ENCODE results near the gene NDUFS3.

GRCh38 chr11:47577460-47578041 lies 1.3 kb upstream of the NDUFS3 start:
- no peak for TF ChIP-seq FOSL1 (CRISPR knock-in tag; IDR thresholded peaks at IDR 0.05; ENCODE audit: borderline replicate concordance)
- TF ChIP-seq PRPF4 (IDR thresholded peaks at IDR 0.05; ENCODE audit: low read depth, low read length, poor library complexity, severe bottlenecking) = no peak
- TF ChIP-seq HDAC6 (IDR thresholded peaks at IDR 0.05; ENCODE audit: low read depth, low read length) = no peak
- TF ChIP-seq ZFP1 (CRISPR knock-in tag; IDR thresholded peaks at IDR 0.05) = no peak
- no peak for TF ChIP-seq SIN3B (IDR thresholded peaks at IDR 0.05; ENCODE audit: low read length)
- no peak for TF ChIP-seq SP5 (CRISPR knock-in tag; IDR thresholded peaks at IDR 0.05; ENCODE audit: borderline replicate concordance, low read depth)
- no peak for TF ChIP-seq HOMEZ (CRISPR knock-in tag; IDR thresholded peaks at IDR 0.05; ENCODE audit: low read depth)

Data from HepG2 (cell line).